GM12801 (cell line): ENCODE data around the gene EPHB2.

Source experiments
- CTCF ChIP-seq: IDR thresholded peaks from one replicate; pipeline ENCODE4 v1.5.1; 2011; ENCODE audit warnings: control low read depth; ENCODE audit not compliant: insufficient read length; ENCODE audit errors: extremely low read depth

Gene EPHB2

GRCh38 chr1:22696610-22697009 lies 14.0 kb upstream of the EPHB2 start:
- TF ChIP-seq CTCF, result no peak

- TF ChIP-seq CTCF, result no peak
These were observed 12.7 kb upstream of the EPHB2 start for GRCh38 chr1:22697980-22698379.

GRCh38 chr1:22699681-22700520 lies 10.7 kb upstream of the EPHB2 start:
- TF ChIP-seq CTCF, result no peak

- no peak for TF ChIP-seq CTCF
These were observed 8.1 kb upstream of the EPHB2 start for GRCh38 chr1:22702296-22703085.

GRCh38 chr1:22704440-22705067 lies 6.1 kb upstream of the EPHB2 start:
- no peak for TF ChIP-seq CTCF

GRCh38 chr1:22705586-22705985 lies 5.1 kb upstream of the EPHB2 start:
- TF ChIP-seq CTCF, result no peak

GRCh38 chr1:22708777-22709176 lies 1.9 kb upstream of the EPHB2 start:
- no peak for TF ChIP-seq CTCF
